Cardiac fibroblast (primary cell): Measurements from ENCODE around the gene PRSS57.

Experiments
- DNase-seq, 2 donors: peaks; one replicate each; pipeline versions ENCODE4 v3.0.0 to v3.0.0-alpha.2; 2010; ENCODE audit warnings: low read depth in 2 of 2
- H3K4me3 ChIP-seq, 2 donors: replicated peaks in 1 of 2; 1 replicate in 1 of 2; 2 replicates in 1 of 2; pipeline ENCODE4 v1.5.1; 2011; ENCODE audit warnings: low read depth in 2 of 2, low read length in 2 of 2, mild to moderate bottlenecking in 2 of 2, moderate library complexity in 1 of 2
- TF ChIP-seq, protein P1 (sequence below): IDR thresholded peaks from one replicate; pipeline ENCODE4 v1.5.1; 2011; ENCODE audit warnings: low read depth, mild to moderate bottlenecking, low read length, inconsistent platforms

Gene PRSS57

DNA sequence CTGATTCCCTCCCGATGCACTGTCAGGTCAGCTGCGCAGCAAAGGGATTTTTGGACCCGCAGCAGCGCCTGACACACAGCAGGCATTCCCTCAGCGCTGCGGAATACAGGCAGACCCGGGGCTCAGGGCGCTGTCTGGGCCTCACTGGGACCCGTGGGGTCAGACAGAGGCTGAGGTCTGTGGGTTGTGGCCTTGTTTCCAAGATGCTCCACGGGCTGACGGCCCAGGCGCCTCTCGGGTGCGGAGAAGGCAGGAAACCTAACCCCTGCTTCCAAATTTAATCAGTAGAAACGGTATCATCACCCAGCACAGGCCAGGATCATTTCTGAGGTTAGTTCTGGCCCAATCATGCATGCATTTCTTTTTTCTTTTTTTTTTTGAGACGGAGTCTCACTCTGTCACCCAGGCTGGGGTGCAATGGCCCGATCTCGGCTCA lies 31.6 kb downstream of the PRSS57 start:
- DNase-seq: no peak
- peak overlapping the region; percentile 36 to 84 for H3K4me3 ChIP-seq
- TF ChIP-seq, protein P1, sequence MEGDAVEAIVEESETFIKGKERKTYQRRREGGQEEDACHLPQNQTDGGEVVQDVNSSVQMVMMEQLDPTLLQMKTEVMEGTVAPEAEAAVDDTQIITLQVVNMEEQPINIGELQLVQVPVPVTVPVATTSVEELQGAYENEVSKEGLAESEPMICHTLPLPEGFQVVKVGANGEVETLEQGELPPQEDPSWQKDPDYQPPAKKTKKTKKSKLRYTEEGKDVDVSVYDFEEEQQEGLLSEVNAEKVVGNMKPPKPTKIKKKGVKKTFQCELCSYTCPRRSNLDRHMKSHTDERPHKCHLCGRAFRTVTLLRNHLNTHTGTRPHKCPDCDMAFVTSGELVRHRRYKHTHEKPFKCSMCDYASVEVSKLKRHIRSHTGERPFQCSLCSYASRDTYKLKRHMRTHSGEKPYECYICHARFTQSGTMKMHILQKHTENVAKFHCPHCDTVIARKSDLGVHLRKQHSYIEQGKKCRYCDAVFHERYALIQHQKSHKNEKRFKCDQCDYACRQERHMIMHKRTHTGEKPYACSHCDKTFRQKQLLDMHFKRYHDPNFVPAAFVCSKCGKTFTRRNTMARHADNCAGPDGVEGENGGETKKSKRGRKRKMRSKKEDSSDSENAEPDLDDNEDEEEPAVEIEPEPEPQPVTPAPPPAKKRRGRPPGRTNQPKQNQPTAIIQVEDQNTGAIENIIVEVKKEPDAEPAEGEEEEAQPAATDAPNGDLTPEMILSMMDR: no peak

DNA sequence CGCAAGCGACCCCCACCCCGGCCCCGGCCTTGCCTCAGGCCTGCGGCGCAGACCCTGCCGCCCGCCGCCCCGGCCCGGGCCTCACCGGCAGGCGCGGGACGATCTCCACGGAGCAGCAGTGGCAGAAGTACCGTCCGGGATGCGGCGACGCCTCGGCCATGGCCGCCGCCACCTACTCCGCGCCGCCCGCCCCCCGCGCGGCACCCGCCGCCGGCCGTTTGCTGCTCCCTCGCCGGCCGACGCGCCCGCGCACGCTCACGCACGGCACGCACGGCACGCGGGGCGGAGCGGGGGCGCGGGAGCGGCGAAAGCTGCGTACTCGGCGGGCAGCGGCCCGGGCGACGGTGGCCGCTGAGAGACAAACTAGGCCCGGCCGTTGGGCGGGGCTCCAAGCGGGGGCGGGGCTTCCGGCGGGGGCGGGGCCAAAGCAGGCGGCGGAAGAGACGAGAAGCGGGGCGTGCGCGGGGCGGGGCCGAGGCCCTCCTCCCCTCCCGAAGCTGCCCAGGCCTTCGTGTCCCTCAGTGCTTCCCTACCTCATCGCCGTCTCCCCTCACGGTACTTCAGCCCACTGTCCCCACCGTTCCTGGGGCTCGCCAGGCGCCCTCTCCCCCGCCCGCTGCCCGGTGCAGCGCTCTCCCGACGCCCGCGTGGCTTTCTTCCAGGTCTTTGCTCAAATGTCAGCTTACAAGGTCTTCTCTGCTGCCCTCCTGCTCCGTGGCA lies 32.1 kb downstream of the PRSS57 start, which contains the start of gene RNF126:
RNF126 (minus strand) TSS at position 253 of the 720 bp plus-strand sequence; CDS start at position 160, 93 bp downstream.
- peak; percentile 91 to 95 for DNase-seq
- TF ChIP-seq, protein P1: no peak
- peak within 1 kb of the TSS; percentile 81 to 84 for H3K4me3 ChIP-seq

DNA sequence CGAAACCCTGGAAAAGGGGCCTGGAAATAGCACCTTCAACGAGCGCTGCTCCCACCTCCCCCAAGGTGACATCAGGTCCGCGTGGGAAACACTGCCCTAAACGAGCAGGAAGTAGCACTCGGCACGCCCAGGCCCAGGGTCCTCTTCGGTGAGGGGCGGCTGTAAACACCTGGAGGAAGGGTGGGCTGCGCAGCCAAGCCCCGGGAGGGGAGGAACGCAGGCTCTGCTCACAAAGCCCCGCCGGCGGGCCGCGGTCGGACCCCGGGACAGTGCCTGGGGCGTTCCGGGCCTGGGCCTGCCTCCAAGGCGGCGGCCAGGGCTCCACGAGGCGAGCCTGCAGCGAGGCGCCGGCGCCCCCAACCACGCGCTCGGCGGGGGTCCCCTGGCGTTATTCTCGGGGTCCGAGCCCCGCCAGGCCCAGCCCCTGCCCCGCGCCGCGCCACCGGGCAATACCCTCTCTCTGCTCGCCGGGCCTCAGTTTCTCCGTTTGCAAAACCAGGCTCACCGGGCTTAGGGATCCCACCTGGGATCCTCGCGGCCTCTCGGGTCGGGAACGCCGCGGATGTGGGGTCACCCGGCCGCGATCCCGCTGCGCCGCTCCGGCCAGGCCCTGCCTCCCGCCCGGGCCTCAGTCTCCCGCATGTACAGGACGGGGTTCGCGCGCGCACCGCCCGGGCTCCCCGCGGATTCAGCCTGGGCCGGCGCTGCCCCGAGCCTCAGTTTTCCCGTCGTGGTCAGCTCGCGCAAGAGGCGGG lies 32.9 kb downstream of the PRSS57 start:
- peak overlapping the region; percentile 81 to 84 for H3K4me3 ChIP-seq

DNA sequence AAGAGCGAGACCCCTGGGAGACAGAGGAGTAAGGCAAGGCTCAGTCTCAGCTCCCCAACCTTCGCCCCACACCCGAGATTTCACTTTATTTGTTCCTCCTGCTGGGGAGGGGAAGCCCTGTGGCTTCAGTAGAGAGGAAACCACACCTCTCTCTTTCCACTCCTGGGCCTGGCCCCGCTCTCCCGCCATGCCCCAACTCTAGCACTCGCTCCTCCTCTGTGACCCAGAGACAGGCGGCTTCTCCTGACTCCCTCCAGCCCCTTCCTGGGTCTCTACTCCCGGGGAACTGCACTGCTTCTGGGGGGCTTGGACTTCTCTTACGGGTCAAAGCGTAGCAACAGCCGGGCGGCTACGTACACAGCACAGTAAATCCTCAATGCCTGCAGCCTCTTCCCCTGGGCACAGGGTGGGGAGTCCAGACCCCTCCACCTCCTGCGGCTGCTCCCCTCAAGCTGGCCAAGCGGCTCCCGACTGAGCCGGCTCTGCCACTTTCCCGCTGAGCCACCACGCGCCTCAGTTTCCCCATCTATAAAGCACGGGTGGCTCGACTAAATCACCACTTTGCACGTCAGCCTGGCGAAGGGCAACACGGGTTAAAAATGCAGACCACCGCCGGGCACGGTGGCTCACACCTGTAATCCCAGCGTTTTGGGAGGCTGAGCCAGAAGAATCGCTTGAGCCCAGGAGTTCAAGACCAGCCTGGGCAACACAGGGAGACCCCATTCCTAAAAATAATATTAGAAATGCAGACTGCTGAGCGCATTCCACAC lies 33.6 kb downstream of the PRSS57 start:
- DNase-seq: peak in 1 of 2 donors; percentile 29
- TF ChIP-seq, protein P1: no peak

More for the DNA sequence above, 32.9 kb downstream of the PRSS57 start:
- TF ChIP-seq, protein P1: no peak
- DNase-seq: peak in 1 of 2 donors; percentile 41

DNA sequence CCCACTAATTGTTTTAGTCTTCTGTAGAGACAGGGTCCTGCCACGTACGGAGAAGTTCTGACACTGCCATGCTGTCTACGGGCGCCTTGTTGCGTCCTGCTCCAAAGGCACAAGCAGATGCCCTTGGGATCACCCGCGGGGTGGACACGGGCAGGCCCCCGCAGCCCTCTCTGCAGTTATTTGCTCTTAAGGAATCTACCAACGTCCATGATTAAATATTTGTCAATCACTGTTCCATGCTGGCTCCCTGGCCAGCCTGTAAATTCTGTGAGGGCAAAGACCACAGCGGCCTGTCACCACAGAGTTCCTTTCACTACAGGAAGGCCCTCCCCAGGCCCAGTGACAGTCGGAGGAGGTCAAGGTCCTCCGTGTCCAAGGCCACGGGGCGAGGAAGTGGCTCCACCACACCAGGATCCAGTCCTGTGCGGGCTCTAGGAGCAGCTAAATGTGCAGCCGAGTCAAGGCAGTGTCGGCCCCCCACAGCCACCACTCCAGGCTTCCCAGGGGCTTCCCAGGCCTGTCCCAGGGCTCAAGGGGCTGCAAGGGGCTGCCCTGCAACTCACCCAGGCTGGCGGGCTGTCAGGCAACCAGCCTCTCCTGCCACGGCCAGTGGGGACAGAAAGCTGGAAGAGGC lies 34.3 kb downstream of the PRSS57 start:
- H3K4me3 ChIP-seq: peak overlapping the region; percentile 81 to 84
- no peak for DNase-seq
- TF ChIP-seq, protein P1: no peak

More for the DNA sequence above, 33.6 kb downstream of the PRSS57 start:
- peak overlapping the region; percentile 81 to 84 for H3K4me3 ChIP-seq
